Measurements from ENCODE around the gene USP53. TPM values are rescaled to one million over a fixed set of nuclear protein-coding genes. Genes with fewer than 3 reads are reported as not detected.

USP53 gene
- total RNA-seq, 1 donor = 148 TPM

- peak overlapping the region; percentile 97 for H3K4me3 ChIP-seq (ENCODE audit: low read depth, low read length)
- TF ChIP-seq, protein P1, sequence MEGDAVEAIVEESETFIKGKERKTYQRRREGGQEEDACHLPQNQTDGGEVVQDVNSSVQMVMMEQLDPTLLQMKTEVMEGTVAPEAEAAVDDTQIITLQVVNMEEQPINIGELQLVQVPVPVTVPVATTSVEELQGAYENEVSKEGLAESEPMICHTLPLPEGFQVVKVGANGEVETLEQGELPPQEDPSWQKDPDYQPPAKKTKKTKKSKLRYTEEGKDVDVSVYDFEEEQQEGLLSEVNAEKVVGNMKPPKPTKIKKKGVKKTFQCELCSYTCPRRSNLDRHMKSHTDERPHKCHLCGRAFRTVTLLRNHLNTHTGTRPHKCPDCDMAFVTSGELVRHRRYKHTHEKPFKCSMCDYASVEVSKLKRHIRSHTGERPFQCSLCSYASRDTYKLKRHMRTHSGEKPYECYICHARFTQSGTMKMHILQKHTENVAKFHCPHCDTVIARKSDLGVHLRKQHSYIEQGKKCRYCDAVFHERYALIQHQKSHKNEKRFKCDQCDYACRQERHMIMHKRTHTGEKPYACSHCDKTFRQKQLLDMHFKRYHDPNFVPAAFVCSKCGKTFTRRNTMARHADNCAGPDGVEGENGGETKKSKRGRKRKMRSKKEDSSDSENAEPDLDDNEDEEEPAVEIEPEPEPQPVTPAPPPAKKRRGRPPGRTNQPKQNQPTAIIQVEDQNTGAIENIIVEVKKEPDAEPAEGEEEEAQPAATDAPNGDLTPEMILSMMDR (IDR thresholded peaks at IDR 0.05; ENCODE audit: insufficient read depth, low read depth, low read length) = no peak
- DNase-seq (ENCODE audit: low read depth) = peak; percentile 30
Observed at GRCh38 chr4:119299260-119299671, 86.8 kb downstream of the USP53 start.

DNA sequence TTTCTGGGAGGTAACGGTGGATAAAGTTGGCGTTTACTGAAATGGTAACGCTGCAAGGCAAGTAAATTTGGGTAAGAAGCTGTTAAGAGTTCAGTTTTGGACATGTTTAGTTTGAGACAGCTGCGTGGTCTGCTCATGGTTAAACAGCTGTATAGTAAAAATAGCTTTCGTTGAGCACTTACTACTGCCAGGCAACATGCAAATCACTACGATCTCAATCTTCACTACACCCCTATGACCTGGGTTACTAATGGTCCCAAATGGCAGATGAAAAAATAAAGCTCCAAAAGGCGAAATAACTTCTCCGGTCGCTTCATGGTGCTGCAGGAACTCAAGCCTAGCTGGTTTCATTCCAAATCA is 87.2 kb downstream of the USP53 start:
- TF ChIP-seq, protein P1 (IDR thresholded peaks at IDR 0.05; ENCODE audit: insufficient read depth, low read depth, low read length) = no peak
- no peak for DNase-seq (ENCODE audit: low read depth)
- peak overlapping the region; percentile 97 for H3K4me3 ChIP-seq (ENCODE audit: low read depth, low read length)

DNA sequence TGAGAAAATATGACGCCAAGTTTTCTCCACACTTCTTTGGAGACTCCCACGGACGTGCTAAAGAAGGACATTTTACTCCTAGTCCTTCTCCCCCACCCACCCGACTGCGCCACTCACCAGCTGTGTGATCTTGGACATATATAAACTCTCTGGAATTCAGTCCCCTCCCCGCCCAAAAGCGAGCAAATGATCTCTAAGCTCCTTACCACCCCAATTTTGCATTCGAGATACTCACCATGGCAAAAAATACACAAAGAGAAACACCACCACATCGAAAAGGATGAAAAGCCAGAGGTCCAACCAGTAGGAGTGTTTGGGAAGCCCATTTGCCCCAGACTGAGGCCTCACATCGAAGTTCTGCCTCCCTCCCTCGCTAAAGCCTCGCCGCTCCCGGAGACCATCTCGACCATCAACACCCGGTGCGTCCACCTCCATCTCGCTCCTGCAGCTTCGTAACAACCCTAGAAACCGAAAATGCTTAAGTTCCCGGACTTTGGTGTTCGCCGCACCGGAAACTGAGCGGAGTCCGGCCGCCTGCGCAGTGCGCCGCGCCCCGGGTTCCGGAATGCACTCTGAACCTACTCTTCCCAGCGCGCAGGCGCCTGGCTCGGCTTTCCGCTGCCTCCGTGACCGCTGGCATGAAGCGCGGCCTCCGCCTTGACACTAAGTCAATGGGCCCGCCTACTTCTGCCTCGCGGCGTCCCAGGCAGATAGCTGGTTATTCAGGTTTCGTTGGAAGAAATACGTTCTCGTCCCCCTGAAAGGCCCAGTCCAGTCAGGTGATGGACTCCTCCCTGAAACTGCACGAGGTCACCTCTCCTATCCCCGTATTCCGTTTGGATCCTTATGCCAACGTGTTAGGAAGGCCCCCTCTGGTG is 87.8 kb downstream of the USP53 start:
- peak overlapping the region; percentile 97 for H3K4me3 ChIP-seq (ENCODE audit: low read depth, low read length)
- DNase-seq (ENCODE audit: low read depth) = peak; percentile 93
- TF ChIP-seq, protein P1 (IDR thresholded peaks at IDR 0.05; ENCODE audit: insufficient read depth, low read depth, low read length) = peak; percentile 16

DNA sequence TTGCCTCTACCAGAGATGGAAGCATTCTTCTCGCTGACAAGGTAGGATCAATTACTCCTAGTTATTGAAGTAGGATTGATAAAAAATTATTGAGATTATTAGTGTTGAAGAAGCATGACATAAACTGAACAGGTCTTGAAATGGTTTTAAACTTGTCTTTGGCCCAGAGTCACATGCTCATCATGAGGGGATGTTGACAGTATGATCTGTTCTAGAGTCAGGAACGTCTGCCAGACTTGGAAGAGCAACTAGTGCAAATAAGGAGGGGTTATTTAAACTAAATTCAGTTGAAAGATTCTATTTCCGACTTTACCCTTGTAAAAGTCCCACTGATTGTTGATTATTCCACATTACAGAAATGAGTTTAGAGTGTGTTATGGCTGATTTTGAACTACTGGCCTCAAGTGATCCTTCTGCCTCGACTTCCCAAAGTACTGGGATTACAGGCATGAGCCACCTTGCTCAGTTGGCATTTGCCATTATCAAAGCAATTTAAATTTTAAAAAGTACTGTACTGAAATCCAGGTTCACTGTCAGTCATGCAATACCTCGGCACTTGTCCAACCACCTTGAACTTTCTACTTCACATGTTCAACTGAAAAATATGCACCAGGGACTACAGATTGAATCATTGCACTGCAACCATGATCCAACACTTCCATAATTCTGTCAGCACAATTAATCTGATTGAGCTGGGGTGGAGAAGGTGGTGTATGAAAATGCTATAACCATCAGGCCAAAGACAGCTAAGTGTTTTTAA is 89.7 kb downstream of the USP53 start:
- TF ChIP-seq, protein P1 (IDR thresholded peaks at IDR 0.05; ENCODE audit: insufficient read depth, low read depth, low read length) = no peak
- H3K4me3 ChIP-seq (ENCODE audit: low read depth, low read length) = no peak overlapping the region
- DNase-seq (ENCODE audit: low read depth) = peak; percentile 26

DNA sequence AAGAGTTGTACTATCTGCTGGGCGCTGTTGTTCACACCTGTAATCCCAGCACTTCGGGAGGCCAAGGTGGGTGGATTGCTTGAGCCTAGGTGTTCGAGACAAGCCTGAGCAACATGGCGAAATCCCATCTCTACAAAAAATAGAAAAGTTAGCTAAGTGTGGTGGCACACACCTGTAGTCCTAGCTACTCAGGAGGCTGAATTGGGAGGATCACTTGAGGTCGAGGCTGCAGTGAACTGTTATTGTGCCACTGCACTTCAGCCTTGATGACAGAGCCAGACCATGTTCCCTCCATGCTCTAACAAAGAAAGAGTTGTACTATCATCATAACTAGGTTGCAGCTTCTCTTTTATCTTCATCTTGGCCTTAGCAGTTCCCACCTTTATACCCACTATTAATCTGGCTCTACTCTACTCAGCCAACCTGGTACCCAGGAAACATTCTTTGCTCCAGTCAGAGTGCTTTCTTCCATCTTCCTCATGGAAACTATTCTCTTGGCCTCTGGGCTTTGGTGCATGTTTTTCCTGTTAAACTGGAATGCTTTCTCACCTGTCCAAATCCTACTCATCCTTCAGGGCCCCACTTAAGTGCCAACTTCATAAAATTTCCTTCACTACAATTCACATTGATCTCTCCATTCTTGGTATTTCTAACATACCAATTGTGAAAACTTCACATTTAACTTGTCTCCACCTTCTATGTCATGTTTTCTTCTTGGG is 91.2 kb downstream of the USP53 start:
- no peak for DNase-seq (ENCODE audit: low read depth)
- no peak overlapping the region for H3K4me3 ChIP-seq (ENCODE audit: low read depth, low read length)
- TF ChIP-seq, protein P1 (IDR thresholded peaks at IDR 0.05; ENCODE audit: insufficient read depth, low read depth, low read length) = no peak

DNA sequence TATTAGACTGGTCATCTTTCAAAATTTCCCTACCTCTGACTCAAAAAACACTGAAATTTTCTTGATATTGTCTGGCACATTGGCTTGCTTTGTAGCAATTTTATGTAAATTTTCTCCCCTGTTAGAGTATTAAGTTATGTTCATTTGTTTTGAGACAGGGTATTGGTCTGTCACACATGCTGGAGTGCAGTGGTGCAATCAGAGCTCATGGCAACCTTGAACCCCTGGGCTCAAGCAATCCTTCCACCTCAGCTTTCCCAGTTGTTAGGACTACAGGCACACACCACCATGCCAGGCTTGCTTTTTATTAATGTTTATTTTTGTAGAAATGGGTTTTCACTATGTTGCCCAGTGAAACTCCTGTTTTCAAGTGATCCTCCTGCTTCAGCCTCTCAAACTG is 91.9 kb downstream of the USP53 start:
- TF ChIP-seq, protein P1 (IDR thresholded peaks at IDR 0.05; ENCODE audit: insufficient read depth, low read depth, low read length) = no peak
- no peak overlapping the region for H3K4me3 ChIP-seq (ENCODE audit: low read depth, low read length)
- no peak for DNase-seq (ENCODE audit: low read depth)
